ENCODE results near the gene RPS14. TPM values are rescaled to one million over a fixed set of nuclear protein-coding genes. Genes with fewer than 3 reads are reported as not detected.

The RPS14 gene
- total RNA-seq, 2 donors from 2014 or later = 1,311 to 1,492 TPM

DNA sequence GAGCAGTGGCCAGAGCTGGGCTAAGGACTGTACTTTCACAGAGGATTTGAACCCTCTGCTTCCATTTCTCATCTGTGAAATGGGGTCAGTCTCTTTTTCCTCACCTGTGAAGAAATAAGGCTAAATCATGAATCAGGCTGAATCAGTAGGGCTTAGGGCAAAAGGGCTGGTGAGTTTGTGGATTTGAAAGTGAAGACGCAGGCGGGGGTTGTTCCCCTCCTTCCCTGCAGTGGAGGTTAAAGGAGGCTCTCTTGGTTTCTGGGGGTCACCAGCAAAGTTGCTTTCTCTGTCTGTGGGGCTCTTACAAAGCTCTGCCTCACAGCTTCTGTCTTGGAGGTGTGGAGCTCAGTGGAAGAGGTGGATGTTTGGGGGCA lies 40.7 kb upstream of the RPS14 start:
- ATAC-seq (ENCODE audit: insufficient number of reproducible peaks, low FRiP score, low read depth) (no peak), DNase-seq (ENCODE audit: low spot score) (no peak)
- Histone ChIP-seq H3K36me3 (no peaks in the 10 kb centered on the region), H3K27me3 (replicated peaks; ENCODE audit: insufficient read depth) (no peaks in the 10 kb centered on the region), H3K4me3 (peak overlapping the region; percentile 20), H3K9me3 (no peaks in the 10 kb centered on the region), H3K27ac (peak overlapping the region; percentile 88 to 95), H3K4me1 (ENCODE audit: control insufficient read depth in 1 of 2, low read depth in 2 of 2) (peaks cover 52 to 81% of the 10 kb centered on the region in 2 donors)
- TF ChIP-seq, protein P1, sequence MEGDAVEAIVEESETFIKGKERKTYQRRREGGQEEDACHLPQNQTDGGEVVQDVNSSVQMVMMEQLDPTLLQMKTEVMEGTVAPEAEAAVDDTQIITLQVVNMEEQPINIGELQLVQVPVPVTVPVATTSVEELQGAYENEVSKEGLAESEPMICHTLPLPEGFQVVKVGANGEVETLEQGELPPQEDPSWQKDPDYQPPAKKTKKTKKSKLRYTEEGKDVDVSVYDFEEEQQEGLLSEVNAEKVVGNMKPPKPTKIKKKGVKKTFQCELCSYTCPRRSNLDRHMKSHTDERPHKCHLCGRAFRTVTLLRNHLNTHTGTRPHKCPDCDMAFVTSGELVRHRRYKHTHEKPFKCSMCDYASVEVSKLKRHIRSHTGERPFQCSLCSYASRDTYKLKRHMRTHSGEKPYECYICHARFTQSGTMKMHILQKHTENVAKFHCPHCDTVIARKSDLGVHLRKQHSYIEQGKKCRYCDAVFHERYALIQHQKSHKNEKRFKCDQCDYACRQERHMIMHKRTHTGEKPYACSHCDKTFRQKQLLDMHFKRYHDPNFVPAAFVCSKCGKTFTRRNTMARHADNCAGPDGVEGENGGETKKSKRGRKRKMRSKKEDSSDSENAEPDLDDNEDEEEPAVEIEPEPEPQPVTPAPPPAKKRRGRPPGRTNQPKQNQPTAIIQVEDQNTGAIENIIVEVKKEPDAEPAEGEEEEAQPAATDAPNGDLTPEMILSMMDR (IDR thresholded peaks at IDR 0.05) = no peak

DNA sequence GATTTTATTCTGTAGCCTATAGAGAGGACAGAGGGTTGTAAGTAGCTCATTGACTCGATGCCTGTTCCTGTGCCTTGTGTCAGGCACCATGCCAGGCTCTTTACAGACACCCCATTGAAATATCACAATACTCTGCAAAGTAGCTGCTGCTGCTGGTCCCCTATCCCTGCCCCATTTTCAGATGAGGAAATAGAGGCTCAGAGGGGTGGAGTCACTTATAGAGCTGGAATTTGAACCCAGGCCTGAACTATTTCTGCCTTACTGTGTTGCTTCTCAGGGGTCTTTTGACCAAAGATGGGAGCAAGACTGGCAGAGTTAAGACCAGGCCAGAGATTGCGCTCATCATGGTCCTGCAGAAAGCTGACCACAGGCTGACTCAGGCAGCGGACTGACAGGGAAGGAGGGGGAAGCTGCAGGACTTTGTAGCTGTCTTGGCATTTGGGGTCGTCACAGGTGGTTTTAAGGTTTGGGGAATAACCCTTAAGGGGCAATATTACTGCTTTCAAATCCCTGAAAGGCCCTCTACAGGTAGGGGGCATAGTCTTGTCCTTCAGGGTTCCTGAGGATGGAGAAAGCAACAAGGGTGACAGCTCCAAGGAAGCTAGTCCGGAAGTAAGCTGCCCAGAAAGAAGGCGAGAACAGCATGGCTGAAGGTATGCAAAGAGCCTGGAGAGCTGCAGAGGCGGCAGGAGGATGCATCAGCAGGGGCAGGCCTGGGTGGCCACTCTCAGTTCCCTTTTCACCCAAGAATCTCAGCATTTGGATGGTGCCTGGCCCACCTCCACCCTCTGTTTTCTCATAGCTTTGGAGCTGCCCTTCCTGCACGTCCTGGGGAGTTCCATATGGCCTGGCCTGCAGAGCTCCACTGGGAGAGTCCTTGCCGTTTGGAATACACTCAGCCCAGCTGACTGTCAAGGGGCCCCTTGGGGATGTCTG lies 40.1 kb upstream of the RPS14 start:
- Histone ChIP-seq H3K36me3 (no peaks in the 10 kb centered on the region), H3K27me3 (replicated peaks; ENCODE audit: insufficient read depth) (no peaks in the 10 kb centered on the region), H3K9me3 (no peaks in the 10 kb centered on the region), H3K4me3 (peak overlapping the region; percentile 95), H3K4me1 (ENCODE audit: control insufficient read depth in 1 of 2, low read depth in 2 of 2) (peaks cover 52 to 79% of the 10 kb centered on the region in 2 donors), H3K27ac (peak overlapping the region; percentile 88 to 95)
- TF ChIP-seq, protein P1 (IDR thresholded peaks at IDR 0.05) = no peak
- DNase-seq (ENCODE audit: low spot score) = no peak
- ATAC-seq (ENCODE audit: insufficient number of reproducible peaks, low FRiP score, low read depth) = no peak

DNA sequence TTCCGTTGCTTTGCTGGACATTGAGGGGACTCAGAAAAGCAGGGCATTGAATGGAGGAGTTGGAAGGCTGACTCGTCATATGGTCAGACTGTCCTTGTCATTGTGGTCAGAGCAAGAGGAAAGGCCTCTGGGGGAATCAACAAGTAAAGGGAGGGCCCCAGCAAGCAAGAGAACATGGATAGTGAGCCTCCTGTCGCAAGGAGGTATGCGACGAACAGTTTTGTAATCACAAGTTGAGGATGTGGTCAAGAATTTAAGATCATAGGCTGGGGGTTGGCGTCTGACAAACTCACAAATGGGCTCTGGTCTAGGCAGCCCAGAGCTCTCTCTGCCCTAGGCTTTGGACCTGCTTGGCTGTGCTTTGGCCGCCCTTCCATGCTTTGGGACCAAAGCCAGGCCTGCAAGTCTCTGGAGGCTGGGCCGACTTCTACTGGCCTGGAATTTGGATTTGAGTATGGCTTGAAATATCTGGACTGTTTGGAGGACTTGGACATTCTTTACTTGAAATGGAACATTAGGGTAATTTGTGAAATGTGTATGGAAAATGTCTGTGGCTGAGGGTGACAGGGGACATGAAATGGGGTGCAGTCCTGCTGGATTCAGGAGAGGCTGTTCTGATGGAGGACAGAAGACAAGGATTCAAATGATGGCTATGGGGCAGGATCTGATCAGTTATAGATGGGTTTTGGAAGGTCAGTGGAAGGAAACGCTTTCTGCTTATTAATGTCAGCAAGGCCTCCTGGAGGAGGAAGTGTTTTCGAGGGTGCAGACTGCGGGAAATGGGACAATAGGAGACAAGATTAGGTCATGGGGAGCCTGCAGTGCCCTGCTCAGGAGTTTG lies 39.2 kb upstream of the RPS14 start:
- Histone ChIP-seq H3K9me3 (no peaks in the 10 kb centered on the region), H3K36me3 (no peaks in the 10 kb centered on the region), H3K4me1 (ENCODE audit: control insufficient read depth in 1 of 2, low read depth in 2 of 2) (peaks cover 52 to 70% of the 10 kb centered on the region in 2 donors), H3K27me3 (replicated peaks; ENCODE audit: insufficient read depth) (no peaks in the 10 kb centered on the region), H3K4me3 (peak overlapping the region; percentile 95), H3K27ac (peak overlapping the region; percentile 88 to 95)
- TF ChIP-seq, protein P1 (IDR thresholded peaks at IDR 0.05) = no peak
- peak; percentile 20 for ATAC-seq (ENCODE audit: insufficient number of reproducible peaks, low FRiP score, low read depth)
- no peak for DNase-seq (ENCODE audit: low spot score)

DNA sequence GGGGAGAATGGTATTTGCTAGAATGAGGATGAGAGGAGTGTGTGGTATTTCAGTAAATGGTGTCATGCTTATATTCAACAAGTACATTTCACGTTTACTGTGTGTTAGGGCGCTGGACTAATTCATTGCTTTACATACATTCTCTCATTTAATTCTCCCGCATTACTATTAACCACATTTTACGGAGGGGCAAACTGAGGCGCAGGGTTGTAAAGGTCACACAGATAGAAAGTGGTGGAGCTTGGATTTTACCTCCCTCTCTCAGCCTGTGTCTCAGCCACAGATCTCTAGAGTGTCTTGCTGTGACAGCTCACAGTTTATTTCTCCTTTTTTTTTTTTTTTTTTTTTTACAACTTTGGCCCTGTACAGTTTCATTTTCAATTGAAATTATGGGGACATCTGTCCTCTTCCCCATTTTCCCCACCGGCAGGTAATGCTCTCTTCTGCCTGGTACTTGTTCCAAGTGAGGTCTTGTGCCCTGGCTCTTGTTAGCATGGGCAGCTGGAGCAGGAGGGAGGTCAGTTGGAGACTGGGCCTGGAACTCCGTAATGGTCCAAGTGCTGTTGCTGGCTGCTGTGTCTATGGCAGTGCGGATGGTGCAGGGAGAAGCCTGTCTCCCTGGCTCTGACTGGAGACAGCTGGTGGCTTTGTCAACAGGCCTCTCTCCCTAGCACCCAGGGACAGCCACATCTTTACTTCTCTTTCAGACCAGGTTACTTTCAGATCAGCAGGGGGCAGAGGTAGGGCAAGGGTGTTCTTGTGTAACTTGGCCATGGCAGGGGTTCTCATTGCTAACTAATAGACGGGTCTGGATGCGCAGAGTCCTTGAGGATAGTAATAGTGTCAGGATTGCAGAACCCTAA lies 37.9 kb upstream of the RPS14 start:
- peak overlapping the region; percentile 95 for H3K4me3 ChIP-seq
- H3K4me1 ChIP-seq (ENCODE audit: control insufficient read depth in 1 of 2, low read depth in 2 of 2) = peaks cover 48 to 57% of the 10 kb centered on the region in 2 donors
- peak overlapping the region; percentile 88 to 95 for H3K27ac ChIP-seq
- TF ChIP-seq, protein P1 (IDR thresholded peaks at IDR 0.05) = no peak
- no peak for DNase-seq (ENCODE audit: low spot score)
- no peaks in the 10 kb centered on the region for H3K9me3 ChIP-seq
- no peaks in the 10 kb centered on the region for H3K36me3 ChIP-seq
- H3K27me3 ChIP-seq (replicated peaks; ENCODE audit: insufficient read depth) = no peaks in the 10 kb centered on the region
- no peak for ATAC-seq (ENCODE audit: insufficient number of reproducible peaks, low FRiP score, low read depth)

All from thoracic aorta (tissue), 2 donors.